DND-41 (cell line): Measurements from ENCODE around the gene ASB8.

Source experiments
- CTCF ChIP-seq: IDR thresholded peaks from 2 replicates; pipeline ENCODE4 v1.5.1; 2012; ENCODE audit warnings: borderline replicate concordance, low read length, moderate library complexity, mild to moderate bottlenecking; ENCODE audit not compliant: poor library complexity, severe bottlenecking; ENCODE audit errors: extremely low read depth
- EZH2 ChIP-seq: IDR thresholded peaks from 3 replicates; pipeline ENCODE4 v1.6.1; 2012; ENCODE audit warnings: borderline replicate concordance, low read depth, mild to moderate bottlenecking, moderate library complexity, low read length, inconsistent platforms; ENCODE audit not compliant: severe bottlenecking

- TF ChIP-seq CTCF (no peak), EZH2 (no peak)
Observed at GRCh38 chr12:48126953-48127630, 30.2 kb downstream of the ASB8 start.
